Testis (tissue), 5 donors: ENCODE results near the gene PITPNM1. TPM values are rescaled to one million over a fixed set of nuclear protein-coding genes. Genes with fewer than 3 reads are reported as not detected.
A peak's percentile ranks its signal among the peaks of the same experiment; 100 is the strongest.
"Not testable (repeated sequence)": the region's sequence is repeated elsewhere in the genome, so short reads cannot be mapped to it uniquely, and the experiment has no call there.

Experiments used
- DNase-seq: peaks from one replicate; pipeline ENCODE4 v3.0.0-alpha.2; 2019
- H3K27ac ChIP-seq, 2 donors: fragments of 200-600 bp; sonication (generic); one replicate each; pipeline ENCODE4 v1.5.1; 2019
- H3K27me3 ChIP-seq: fragments of 200-600 bp; sonication (generic); one replicate; pipeline ENCODE4 v1.5.1; 2019
- H3K36me3 ChIP-seq: fragments of 200-600 bp; sonication (generic); one replicate; pipeline ENCODE4 v1.5.1; 2017; ENCODE audit warnings: low read depth; ENCODE audit errors: missing control alignments
- H3K4me1 ChIP-seq: fragments of 200-600 bp; sonication (generic); one replicate; pipeline ENCODE4 v1.5.1; 2019
- H3K4me3 ChIP-seq, 2 donors: fragments of 200-600 bp; sonication (generic); one replicate each; pipeline ENCODE4 v1.5.1; 2017 to 2019
- H3K9me3 ChIP-seq: fragments of 200-600 bp; sonication (generic); one replicate; pipeline ENCODE4 v1.5.1; 2017
- CTCF ChIP-seq, 3 experiments: fragments of 450-650 bp in 2 of 3; fragments of 200-600 bp in 1 of 3; sonication (generic) in 1 of 3; IDR thresholded peaks; one replicate each; pipeline ENCODE4 v1.5.1; 2016 to 2019; ENCODE audit warnings: antibody characterized with exemption in 3 of 3, mild to moderate bottlenecking in 2 of 3, moderate library complexity in 1 of 3
- POLR2A ChIP-seq: fragments of 450-650 bp; IDR thresholded peaks from one replicate; pipeline ENCODE4 v1.6.1; 2017; ENCODE audit warnings: antibody characterized with exemption, mild to moderate bottlenecking, moderate library complexity
- WGBS, 2 donors: methylation state at CpG; one replicate each; pipeline ENCODE4 v1.1.5; 2018; 5-methylcytosine and 5-hydroxymethylcytosine counted together
- intact Hi-C: fragments of 100-400 bp; cut with DNase I; formaldehyde crosslinking; loops from one replicate; pipeline ENCODE4 v1.15.1; 2023; ENCODE audit warnings: low total_unique reads
- long read RNA-seq, 2 donors: transcript quantifications; one replicate each; lab custom pipeline, GENCODE V29; 2026
- polyA plus RNA-seq: library from polyadenylated mRNA; stranded (reverse); fragments of 350-450 nt; fragmentation: Illumina TruSeq; extraction: RNeasy Lipid Tissue Mini Kit (QIAGEN cat#74804); gene quantifications from one replicate; pipeline ENCODE4 v1.2.3, GENCODE V29; 2014; ENCODE audit warnings: low read depth, low replicate concordance; ENCODE audit not compliant: insufficient read depth
- total RNA-seq, 2 donors: library from RNA; depleted of rRNA; stranded (reverse); fragments of >200 nt; gene quantifications; one replicate each; pipeline ENCODE4 v1.2.3, GENCODE V29; 2016

PITPNM1 gene
- total RNA-seq (10 to 100 TPM; 15.5 to 23.5 TPM), polyA plus RNA-seq (19.6 TPM)
- long read RNA-seq, donor 1, result 0 reads
- long read RNA-seq, donor 2, result 0 reads

- TF ChIP-seq CTCF (IDR thresholded peaks at IDR 0.05), result no peak
- no peak for TF ChIP-seq POLR2A
- WGBS, 2 donors, result 3 to 7% methylated on average over 10 to 58 of the region's 58 CpGs
- H3K27ac ChIP-seq, result peak within 1 kb of the TSS; percentile 57 to 74
- H3K4me3 ChIP-seq, result peak within 1 kb of the TSS; percentile 54
- peak; percentile 45 for DNase-seq
- peaks cover 21% of the 10 kb centered on the region for H3K4me1 ChIP-seq
- H3K9me3 ChIP-seq, result no peaks in the 10 kb centered on the region
- H3K27me3 ChIP-seq, result no peaks in the 10 kb centered on the region
- intact Hi-C loops, result no loop called here
- no peaks in the 10 kb centered on the region for H3K36me3 ChIP-seq
Observed at GRCh38 chr11:67504950-67505581, at the start of gene PITPNM1. Gene PITPNM1, minus strand, starts transcription at chr11:67505363. Its CDS starts 1,183 bp downstream, at chr11:67504180.

- H3K36me3 ChIP-seq, intact Hi-C loops, DNase-seq, H3K4me1 ChIP-seq, H3K4me3 ChIP-seq, H3K27ac ChIP-seq, H3K9me3 ChIP-seq, H3K27me3 ChIP-seq: not testable (repeated sequence)
Observed at GRCh38 chr11:67551697-67552096, 46.5 kb upstream of the PITPNM1 start.

- DNase-seq, result no peak
- Histone ChIP-seq H3K9me3 (no peaks in the 10 kb centered on the region), H3K27me3 (no peaks in the 10 kb centered on the region), H3K4me1 (no peaks in the 10 kb centered on the region), H3K27ac (no peak overlapping the region), H3K36me3 (no peaks in the 10 kb centered on the region), H3K4me3 (no peak overlapping the region)
- TF ChIP-seq CTCF (IDR thresholded peaks at IDR 0.05) (no peak), POLR2A (no peak)
- intact Hi-C loops, result no loop called here
Observed at GRCh38 chr11:67551127-67551526, 46.0 kb upstream of the PITPNM1 start.

GRCh38 chr11:67548555-67549110 is 43.5 kb upstream of the PITPNM1 start:
- DNase-seq, result no peak
- Histone ChIP-seq H3K4me3 (no peak overlapping the region), H3K36me3 (no peaks in the 10 kb centered on the region), H3K27ac (no peak overlapping the region), H3K9me3 (no peaks in the 10 kb centered on the region), H3K27me3 (no peaks in the 10 kb centered on the region), H3K4me1 (peaks cover 5% of the 10 kb centered on the region)
- TF ChIP-seq CTCF (IDR thresholded peaks at IDR 0.05) (no peak), POLR2A (no peak)
- 94 to 95% methylated on average over 9 of the region's 9 CpGs for WGBS, 2 donors
- intact Hi-C loops, result no loop called here

- intact Hi-C loops, DNase-seq, H3K9me3 ChIP-seq, H3K4me3 ChIP-seq, H3K4me1 ChIP-seq, H3K36me3 ChIP-seq, H3K27me3 ChIP-seq, H3K27ac ChIP-seq: not testable (repeated sequence)
- 92 to 94% methylated on average over 4 of the region's 4 CpGs for WGBS, 2 donors
Observed at GRCh38 chr11:67548112-67548511, 42.9 kb upstream of the PITPNM1 start.

- intact Hi-C loops, result no loop called here
- no peak for DNase-seq
- no peaks in the 10 kb centered on the region for H3K27me3 ChIP-seq
- no peaks in the 10 kb centered on the region for H3K36me3 ChIP-seq
- H3K9me3 ChIP-seq, result no peaks in the 10 kb centered on the region
- no peak overlapping the region for H3K4me3 ChIP-seq
- TF ChIP-seq CTCF (IDR thresholded peaks at IDR 0.05) (no peak), POLR2A (no peak)
- no peak overlapping the region for H3K27ac ChIP-seq
- 53 to 63% methylated on average over 5 to 8 of the region's 8 CpGs for WGBS, 2 donors
- H3K4me1 ChIP-seq, result peaks cover 5% of the 10 kb centered on the region
Observed at GRCh38 chr11:67545280-67545679, 40.1 kb upstream of the PITPNM1 start.
